ENCODE data around the gene TRIM72. TPM values are rescaled to one million over a fixed set of nuclear protein-coding genes. Genes with fewer than 3 reads are reported as not detected.
"Not testable (repeated sequence)": the region's sequence is repeated elsewhere in the genome, so short reads cannot be mapped to it uniquely, and the experiment has no call there.

The TRIM72 gene
- total RNA-seq, 2 donors from 2014 or later = not detected

- intact Hi-C loops (cut with DNase I) = no loop called here
- no peak for DNase-seq
- H3K27me3 ChIP-seq = no peaks in the 10 kb centered on the region
Measured at GRCh38 chr16:31268891-31269290, 55.0 kb downstream of the TRIM72 start.

GRCh38 chr16:31269541-31269940, 55.6 kb downstream of the TRIM72 start:
- Histone ChIP-seq H3K27me3 (no peaks in the 10 kb centered on the region), H3K4me3 (no peak overlapping the region), H3K4me1 (peaks cover 9% of the 10 kb centered on the region), H3K36me3 (replicated peaks in 1 of 2; ENCODE audit: insufficient read depth in 1 of 2, low read depth in 2 of 2) (no peaks in the 10 kb centered on the region), H3K9me3 (no peaks in the 10 kb centered on the region), H3K27ac (no peak overlapping the region)
- ATAC-seq = no peak
- DNase-seq = no peak
- TF ChIP-seq CTCF (IDR thresholded peaks at IDR 0.05) (no peak), POLR2A (IDR thresholded peaks at IDR 0.05) (no peak)
- intact Hi-C loops (cut with DNase I) = no loop called here
- 29 to 30% methylated on average over 2 of the region's 2 CpGs for WGBS, 2 donors

More at GRCh38 chr16:31268891-31269290, 55.0 kb downstream of the TRIM72 start:
- Histone ChIP-seq H3K9me3 (no peaks in the 10 kb centered on the region), H3K4me3 (no peak overlapping the region), H3K4me1 (peaks cover 9% of the 10 kb centered on the region), H3K36me3 (replicated peaks in 1 of 2; ENCODE audit: insufficient read depth in 1 of 2, low read depth in 2 of 2) (no peaks in the 10 kb centered on the region), H3K27ac (peak overlapping the region in 1 of 4 donors; percentile 1)
- ATAC-seq = no peak
- TF ChIP-seq POLR2A (IDR thresholded peaks at IDR 0.05) = no peak
- TF ChIP-seq CTCF (IDR thresholded peaks at IDR 0.05) = no peak
- 58 to 71% methylated on average over 10 of the region's 10 CpGs for WGBS, 2 donors

GRCh38 chr16:31269973-31270372, 56.1 kb downstream of the TRIM72 start:
- WGBS, 2 donors = 67 to 85% methylated on average over 3 of the region's 3 CpGs

GRCh38 chr16:31270795-31271194, 56.9 kb downstream of the TRIM72 start:
- WGBS, 2 donors = 68% methylated on average over 5 of the region's 5 CpGs
- intact Hi-C loops (cut with DNase I) = no loop called here
- no peak overlapping the region for H3K4me3 ChIP-seq
- H3K27ac ChIP-seq = no peak overlapping the region
- no peaks in the 10 kb centered on the region for H3K27me3 ChIP-seq
- no peaks in the 10 kb centered on the region for H3K36me3 ChIP-seq (replicated peaks in 1 of 2; ENCODE audit: insufficient read depth in 1 of 2, low read depth in 2 of 2)
- H3K9me3 ChIP-seq = no peaks in the 10 kb centered on the region
- DNase-seq = no peak
- no peaks in the 10 kb centered on the region for H3K4me1 ChIP-seq
- TF ChIP-seq CTCF (IDR thresholded peaks at IDR 0.05) = no peak
- no peak for ATAC-seq

More at GRCh38 chr16:31269973-31270372, 56.1 kb downstream of the TRIM72 start:
- H3K4me3 ChIP-seq; H3K9me3 ChIP-seq; DNase-seq; ATAC-seq; H3K27ac ChIP-seq; H3K27me3 ChIP-seq; H3K4me1 ChIP-seq; H3K36me3 ChIP-seq (replicated peaks in 1 of 2; ENCODE audit: insufficient read depth in 1 of 2, low read depth in 2 of 2); intact Hi-C loops (cut with DNase I): not testable (repeated sequence)

GRCh38 chr16:31271621-31272190, 57.8 kb downstream of the TRIM72 start:
- Histone ChIP-seq H3K9me3 (no peaks in the 10 kb centered on the region), H3K27me3 (no peaks in the 10 kb centered on the region), H3K4me1 (no peaks in the 10 kb centered on the region), H3K27ac (no peak overlapping the region), H3K4me3 (no peak overlapping the region), H3K36me3 (replicated peaks in 1 of 2; ENCODE audit: insufficient read depth in 1 of 2, low read depth in 2 of 2) (no peaks in the 10 kb centered on the region)
- DNase-seq = no peak
- intact Hi-C loops (cut with DNase I) = no loop called here
- ATAC-seq = no peak
- 67 to 74% methylated on average over 16 of the region's 16 CpGs for WGBS, 2 donors
- TF ChIP-seq CTCF (IDR thresholded peaks at IDR 0.05) (no peak), POLR2A (IDR thresholded peaks at IDR 0.05) (no peak)
